ENCODE results near the gene WDFY4.

WDFY4 gene

GRCh38 chr10:48985621-48986158 is 301.0 kb downstream of the WDFY4 start:
- no peak for DNase-seq (ENCODE audit: low read depth in 3 of 3)

- no peak for DNase-seq (ENCODE audit: low read depth in 3 of 3)
These were observed 305.6 kb downstream of the WDFY4 start for GRCh38 chr10:48990226-48990625.

- DNase-seq (ENCODE audit: low read depth in 3 of 3) = no peak
These were observed 309.0 kb downstream of the WDFY4 start for GRCh38 chr10:48993627-48994026.

GRCh38 chr10:48996329-48996728 is 311.7 kb downstream of the WDFY4 start:
- DNase-seq (ENCODE audit: low read depth in 3 of 3) = no peak

DNA sequence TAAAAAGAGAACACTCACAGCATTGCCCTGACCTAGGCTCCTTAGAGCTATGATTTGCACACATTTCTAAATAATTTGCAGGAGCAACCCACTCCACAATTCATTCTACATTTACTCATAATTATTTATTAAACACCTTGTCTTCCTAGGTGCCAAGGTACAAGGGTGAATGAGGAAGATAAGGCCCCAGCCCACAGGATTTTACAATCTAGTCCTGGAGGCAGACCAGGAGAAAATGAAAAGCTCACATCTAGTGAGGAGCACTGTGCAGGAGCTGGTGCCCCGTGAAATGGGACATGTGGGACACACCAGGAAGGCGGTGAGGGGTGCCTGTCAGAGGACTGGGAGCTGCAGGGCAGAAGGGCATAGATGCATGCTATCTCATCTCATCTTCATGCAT is 314.7 kb downstream of the WDFY4 start:
- DNase-seq (ENCODE audit: low read depth in 3 of 3) = no peak

DNA sequence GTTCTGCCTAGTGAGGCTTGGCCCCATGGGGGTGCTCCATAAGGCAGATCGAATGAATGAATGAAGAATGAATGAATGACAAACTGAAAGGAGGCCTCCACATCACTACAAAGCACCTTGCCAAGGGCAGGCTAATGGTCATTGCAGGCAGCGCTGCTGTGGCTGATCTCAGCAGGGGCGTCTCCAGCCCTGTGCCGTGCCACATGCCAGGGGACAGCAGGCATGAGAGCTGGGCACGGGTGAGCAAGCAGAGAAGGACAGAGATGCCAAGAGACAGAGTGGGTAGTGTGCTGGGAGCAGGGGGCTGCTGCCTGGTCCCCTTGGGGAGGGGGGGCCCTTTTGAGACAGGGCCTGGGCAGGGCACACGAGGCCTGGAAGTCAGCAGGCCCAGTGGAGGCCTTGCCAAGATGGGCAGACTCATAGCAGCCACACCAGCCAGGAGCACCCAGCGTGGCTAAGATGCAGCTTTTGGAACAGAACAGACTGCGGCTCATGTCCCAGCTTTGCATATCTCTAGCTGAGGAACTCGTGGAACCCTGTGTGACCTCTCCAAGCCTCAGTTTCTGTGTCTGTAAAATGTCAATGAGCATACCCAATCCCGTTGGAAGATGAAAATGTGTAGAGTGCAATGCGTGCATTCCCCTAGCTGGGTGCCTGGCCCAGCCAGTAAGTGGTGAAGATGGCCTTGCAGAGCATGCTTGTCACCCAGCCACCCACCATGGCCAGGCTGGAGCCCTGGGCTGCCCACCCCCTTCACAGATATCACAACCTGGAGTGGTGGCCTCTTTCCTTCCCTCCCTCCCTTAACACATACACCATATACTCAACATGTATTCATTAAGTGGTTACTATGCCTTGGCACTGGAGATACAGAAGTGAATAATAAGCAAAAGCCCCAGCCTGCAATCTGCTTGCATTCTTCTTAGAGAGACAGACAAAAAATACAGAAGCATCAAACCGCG is 316.0 kb downstream of the WDFY4 start:
- no peak for DNase-seq (ENCODE audit: low read depth in 3 of 3)

GRCh38 chr10:49001402-49001801 is 316.7 kb downstream of the WDFY4 start:
- no peak for DNase-seq (ENCODE audit: low read depth in 3 of 3)

DNA sequence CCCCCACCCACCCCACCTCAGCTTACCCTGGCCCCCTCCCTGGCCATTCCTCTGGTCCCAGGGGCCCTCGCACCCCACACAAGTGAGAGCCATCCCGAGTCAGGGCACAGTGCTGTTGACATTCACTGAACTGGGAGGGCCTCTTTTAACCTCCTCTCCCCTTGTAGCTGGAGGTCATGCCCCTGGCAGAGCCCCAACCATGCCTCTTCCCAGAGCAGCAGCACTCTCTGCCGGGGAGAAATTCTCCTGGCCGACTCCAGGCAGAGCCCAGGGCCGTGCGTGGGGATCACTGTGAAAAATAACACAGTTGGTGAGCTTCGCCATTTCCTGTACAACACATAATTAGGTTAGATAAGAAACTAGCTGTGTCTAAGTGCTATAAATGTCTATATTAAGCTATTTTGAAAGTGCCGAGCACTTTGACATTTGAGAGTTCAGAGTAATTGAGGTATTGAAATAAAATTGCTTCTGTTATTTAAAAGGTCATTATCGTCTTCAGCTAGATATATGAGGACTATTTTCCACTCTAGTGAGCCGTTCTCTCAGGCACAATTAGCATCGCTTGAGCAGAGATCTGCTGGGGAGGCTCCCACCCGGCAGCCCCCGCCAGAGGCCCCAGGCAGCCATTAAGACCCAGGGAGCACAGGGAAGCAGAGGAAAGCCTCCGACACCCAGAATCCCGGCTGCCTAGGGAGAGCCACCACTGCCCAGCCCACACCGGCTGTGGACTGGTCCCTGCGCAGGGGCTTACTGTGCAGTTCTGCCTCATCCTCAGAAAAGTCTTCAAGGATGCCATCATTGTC is 317.4 kb downstream of the WDFY4 start:
- DNase-seq (ENCODE audit: low read depth in 3 of 3) = no peak

DNA sequence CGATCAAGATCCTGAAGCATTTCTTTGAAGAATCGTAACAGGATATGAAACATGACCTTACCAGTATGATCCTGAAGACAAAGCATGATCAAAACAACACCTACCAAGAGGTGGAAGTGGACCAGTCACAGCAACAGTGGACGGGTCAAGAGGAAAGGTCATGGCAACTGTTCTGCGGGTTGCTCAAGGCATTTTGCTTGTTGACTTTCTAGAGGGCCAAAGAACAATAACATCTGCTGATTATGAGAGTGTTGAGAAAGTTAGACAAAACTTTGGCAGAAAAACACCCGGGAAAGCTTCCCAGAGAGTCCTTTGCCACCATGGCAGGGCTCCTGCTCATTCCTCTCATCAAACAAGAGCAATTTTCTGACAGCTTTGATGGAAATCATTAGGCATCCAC is 320.6 kb downstream of the WDFY4 start:
- no peak for DNase-seq (ENCODE audit: low read depth in 3 of 3)

- no peak for DNase-seq (ENCODE audit: low read depth in 3 of 3)
These were observed 322.5 kb downstream of the WDFY4 start for GRCh38 chr10:49007129-49007528.

- no peak for DNase-seq (ENCODE audit: low read depth in 3 of 3)
These were observed 323.4 kb downstream of the WDFY4 start for GRCh38 chr10:49008091-49008490.

- no peak for DNase-seq (ENCODE audit: low read depth in 3 of 3)
These were observed 324.0 kb downstream of the WDFY4 start for GRCh38 chr10:49008505-49009198.

GRCh38 chr10:49009199-49009979 is 324.7 kb downstream of the WDFY4 start:
- no peak for DNase-seq (ENCODE audit: low read depth in 3 of 3)

- no peak for DNase-seq (ENCODE audit: low read depth in 3 of 3)
These were observed 325.6 kb downstream of the WDFY4 start for GRCh38 chr10:49010295-49010694.

DNA sequence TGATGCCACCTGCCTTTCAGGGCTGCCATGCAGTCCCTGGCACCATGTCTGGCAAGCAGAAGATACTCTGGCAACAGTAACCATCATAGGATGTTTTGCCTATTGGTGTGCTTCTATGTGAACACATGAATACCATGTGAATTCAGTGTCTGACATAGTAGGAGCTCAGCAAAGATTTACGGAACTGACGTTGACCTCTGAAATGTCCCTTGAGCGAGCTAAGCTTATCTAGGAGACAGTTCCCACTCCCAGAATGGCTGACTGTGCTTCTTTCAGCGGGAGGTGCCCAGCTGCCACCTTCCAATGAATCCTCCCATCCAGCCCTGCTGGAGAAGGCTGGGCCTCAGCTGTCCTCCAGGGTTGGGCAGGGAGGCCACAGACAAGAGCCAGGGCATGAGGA is 326.2 kb downstream of the WDFY4 start:
- DNase-seq (ENCODE audit: low read depth in 3 of 3) = no peak

- no peak for DNase-seq (ENCODE audit: low read depth in 3 of 3)
These were observed 327.1 kb downstream of the WDFY4 start for GRCh38 chr10:49011756-49012155.

DNA sequence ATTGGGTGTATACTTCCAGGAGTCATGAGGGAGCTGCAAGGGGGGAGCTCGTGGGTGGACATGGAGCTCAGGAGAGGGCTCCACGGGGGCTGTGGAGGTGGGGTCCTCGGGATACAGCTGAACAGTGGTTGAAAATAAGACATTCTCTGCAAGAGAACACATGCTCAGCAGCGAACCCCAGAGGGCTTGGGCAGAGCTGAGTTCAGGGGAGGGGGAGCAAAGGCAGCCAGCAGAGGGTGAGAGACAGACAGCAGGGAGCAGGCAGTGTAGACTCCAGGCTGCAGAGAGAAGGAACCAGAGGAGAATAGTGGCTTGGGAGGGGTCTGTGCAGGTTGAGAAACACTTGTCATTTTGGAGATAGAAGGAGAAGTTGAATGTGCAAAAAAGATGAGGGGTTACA is 327.9 kb downstream of the WDFY4 start:
- DNase-seq (ENCODE audit: low read depth in 3 of 3) = no peak

DNA sequence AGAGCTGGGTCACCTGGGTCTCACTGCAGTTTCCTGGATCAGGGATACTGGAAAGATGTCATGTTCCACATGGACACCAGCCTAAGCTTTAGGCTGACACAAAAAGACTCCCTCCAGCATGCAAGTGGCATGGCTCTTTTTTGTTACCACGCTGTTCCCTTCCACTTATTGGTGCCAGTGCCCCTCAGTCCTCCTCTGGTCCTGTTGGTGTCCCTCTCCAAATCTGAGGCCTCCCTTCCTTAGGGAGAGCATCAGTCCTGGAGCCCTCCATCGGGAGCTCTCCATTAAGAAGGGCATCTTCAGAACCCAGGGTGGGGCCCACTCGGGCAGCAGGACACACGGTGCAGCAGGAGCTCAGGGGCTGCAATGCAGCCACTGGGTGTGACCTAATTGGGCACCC is 331.0 kb downstream of the WDFY4 start:
- DNase-seq (ENCODE audit: low read depth in 3 of 3) = no peak

DNA sequence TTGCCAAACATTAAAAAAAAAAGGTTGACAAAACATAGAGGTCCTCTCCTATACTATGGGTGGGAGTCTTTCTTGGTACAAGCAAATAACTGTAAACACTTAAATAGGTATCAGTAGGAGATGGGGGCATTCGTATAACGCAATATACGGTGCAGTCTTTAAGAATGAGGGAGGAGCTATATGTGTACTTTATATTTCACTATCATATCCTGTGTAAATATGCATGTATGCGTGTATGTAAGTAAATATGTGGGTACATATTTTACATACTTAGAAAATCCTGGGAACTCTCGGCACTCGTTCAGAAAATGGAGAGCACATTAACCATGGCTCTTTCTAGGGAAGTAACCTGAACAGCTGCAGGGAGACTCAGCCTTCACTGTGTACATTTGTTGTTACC is 337.0 kb downstream of the WDFY4 start:
- no peak for DNase-seq (ENCODE audit: low read depth in 3 of 3)

DNA sequence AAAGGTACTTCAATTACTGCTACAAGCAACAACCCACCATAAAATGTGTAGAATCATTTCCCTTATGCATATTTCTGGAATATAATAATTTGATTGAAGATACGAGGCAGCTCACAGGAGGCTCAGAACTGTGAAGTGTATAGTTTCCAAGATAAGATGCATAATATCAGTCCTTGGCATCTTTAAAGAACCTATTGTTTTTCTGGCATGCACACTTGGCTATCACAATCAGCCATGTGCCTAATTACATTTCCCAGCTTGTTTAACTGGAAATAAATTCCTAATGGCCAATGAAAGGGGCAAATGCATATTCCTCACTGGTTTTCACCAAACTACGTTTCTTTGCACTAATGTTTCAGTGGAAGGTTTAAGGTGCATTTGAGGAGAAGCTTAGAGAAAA is 338.4 kb downstream of the WDFY4 start:
- no peak for DNase-seq (ENCODE audit: low read depth in 3 of 3)

- DNase-seq (ENCODE audit: low read depth in 3 of 3) = no peak
These were observed 339.1 kb downstream of the WDFY4 start for GRCh38 chr10:49023752-49024151.
